GM10266 (cell line): ENCODE data around the gene OR5AR1.

Experiments
- DNase-seq: peaks from one replicate; pipeline ENCODE4 v3.0.0; 2012; ENCODE audit errors: extremely low spot score
- TF ChIP-seq, protein P1 (sequence below): IDR thresholded peaks from 2 replicates; pipeline ENCODE4 v1.5.1; 2012; ENCODE audit warnings: mild to moderate bottlenecking, low read depth; ENCODE audit not compliant: control insufficient read depth, insufficient read depth; ENCODE audit errors: missing control alignments

OR5AR1 gene

DNA sequence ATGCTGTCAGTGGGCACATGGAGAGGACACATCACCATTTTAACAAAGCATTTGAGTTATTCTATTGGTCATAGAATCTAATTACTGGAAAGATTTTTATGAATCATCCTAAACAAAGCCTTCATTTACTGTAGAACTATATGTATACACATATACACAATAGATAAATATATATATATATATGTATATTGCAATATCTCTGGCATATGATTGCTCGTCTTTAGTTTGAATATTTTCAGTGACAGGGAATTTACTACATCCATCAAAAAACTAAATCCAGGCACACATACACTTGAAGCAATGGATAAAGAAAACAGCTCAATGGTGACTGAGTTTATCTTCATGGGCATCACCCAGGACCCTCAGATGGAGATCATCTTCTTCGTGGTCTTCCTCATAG is at the start of gene OR5AR1:
TSS of gene OR5AR1 (plus strand) at position 301 of the 400 bp plus-strand sequence. CDS start at position 301, 0 bp downstream.
- TF ChIP-seq, protein P1, sequence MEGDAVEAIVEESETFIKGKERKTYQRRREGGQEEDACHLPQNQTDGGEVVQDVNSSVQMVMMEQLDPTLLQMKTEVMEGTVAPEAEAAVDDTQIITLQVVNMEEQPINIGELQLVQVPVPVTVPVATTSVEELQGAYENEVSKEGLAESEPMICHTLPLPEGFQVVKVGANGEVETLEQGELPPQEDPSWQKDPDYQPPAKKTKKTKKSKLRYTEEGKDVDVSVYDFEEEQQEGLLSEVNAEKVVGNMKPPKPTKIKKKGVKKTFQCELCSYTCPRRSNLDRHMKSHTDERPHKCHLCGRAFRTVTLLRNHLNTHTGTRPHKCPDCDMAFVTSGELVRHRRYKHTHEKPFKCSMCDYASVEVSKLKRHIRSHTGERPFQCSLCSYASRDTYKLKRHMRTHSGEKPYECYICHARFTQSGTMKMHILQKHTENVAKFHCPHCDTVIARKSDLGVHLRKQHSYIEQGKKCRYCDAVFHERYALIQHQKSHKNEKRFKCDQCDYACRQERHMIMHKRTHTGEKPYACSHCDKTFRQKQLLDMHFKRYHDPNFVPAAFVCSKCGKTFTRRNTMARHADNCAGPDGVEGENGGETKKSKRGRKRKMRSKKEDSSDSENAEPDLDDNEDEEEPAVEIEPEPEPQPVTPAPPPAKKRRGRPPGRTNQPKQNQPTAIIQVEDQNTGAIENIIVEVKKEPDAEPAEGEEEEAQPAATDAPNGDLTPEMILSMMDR, result no peak
- no peak for DNase-seq

DNA sequence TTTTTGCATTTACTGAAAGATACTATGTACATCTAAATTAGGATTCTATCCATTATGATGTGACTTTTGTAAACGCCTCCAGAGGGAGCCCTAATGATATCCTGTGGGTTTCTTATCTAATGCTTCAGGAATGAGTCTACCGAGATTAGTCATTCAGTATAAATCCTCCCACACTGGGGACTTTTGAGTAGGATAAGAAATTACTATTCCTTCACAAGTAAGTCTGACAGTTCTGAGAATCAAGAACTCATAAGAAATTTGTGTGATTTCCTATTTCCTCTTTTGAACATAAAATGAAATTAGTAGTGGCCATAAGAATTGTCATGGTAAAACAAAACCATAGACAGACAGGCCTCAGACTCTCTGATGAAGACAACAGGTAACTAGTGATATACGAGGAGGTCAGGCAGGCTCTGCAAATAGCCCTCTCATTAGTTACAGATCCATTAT is 38.8 kb upstream of the OR5AR1 start:
- no peak for DNase-seq

DNA sequence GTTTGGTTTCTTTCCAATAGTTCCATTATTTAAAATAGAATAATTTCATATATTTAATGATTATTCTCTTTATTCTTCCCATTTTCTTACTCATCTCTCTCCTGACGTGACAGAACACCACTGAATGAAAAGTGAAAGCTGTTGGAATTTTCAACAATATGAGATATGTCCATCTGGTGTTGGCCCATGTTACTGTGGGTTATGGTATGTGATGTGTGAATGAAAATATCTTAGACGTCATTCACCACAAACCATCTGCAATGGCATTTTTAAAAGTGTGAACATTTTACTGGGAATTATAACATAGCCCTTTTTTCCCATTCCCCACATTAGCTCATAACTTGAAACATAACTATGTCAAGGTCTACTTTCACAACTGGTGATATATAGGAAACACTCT is 37.5 kb upstream of the OR5AR1 start:
- no peak for DNase-seq

More for the DNA sequence above, 38.8 kb upstream of the OR5AR1 start:
- TF ChIP-seq, protein P1, result no peak

DNA sequence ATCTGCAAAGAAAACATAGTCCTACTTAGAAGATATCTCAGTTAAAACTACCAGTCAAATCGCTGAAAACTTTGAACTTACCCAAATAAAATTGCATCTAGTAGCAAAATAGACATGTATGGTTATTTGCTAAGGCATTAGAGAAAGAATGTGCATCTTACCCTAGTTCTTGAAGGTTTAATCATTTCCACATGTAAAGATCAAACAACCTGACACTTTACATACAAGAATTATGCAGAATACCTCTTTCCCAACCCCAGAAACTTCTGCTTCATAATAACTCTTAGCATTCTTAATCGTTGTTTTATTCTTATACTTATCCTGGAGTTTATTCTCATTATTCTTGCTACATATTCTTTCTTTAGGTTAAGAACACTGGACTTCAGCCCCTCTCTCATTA is 31.2 kb upstream of the OR5AR1 start:
- DNase-seq, result no peak
- TF ChIP-seq, protein P1, result no peak

More for the DNA sequence above, 37.5 kb upstream of the OR5AR1 start:
- TF ChIP-seq, protein P1, result no peak

DNA sequence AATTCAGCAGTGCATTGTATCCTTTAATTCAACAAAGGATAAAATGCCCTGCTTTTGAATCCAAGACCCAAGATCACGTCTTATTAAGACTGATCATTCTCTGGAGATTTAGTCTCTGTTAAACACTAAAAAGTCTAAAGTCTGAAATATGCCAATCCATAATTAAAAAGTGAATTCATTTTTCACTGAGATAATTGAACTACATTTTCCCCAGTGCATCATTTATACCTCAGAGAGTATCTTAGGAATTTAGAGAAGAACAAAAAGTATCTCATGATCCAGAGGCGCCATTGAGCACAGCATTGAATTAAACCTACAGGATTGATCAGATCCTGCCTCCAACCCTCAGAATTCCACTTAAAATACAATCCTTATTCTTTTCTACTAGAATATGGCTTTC is 26.6 kb upstream of the OR5AR1 start:
- TF ChIP-seq, protein P1, result no peak
- DNase-seq, result no peak

DNA sequence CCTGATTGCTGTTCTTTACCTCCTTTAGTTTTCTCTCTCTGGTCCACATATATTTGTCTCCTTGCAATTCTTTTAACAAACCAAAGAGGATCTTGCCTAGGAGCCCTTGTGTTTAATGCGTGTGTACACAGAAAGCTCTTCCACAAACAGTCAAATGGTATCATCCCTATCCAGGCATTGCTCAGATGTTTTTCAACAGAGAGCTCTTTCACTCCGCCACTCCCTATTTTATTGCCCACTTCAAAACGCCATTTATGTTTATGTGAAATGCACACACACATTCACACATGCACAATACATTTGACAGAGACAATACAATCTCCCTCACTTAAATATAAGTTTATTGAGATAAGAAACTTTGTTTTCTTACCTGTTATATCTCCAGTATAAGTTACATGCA is 26.0 kb upstream of the OR5AR1 start:
- TF ChIP-seq, protein P1, result no peak
- DNase-seq, result no peak

DNA sequence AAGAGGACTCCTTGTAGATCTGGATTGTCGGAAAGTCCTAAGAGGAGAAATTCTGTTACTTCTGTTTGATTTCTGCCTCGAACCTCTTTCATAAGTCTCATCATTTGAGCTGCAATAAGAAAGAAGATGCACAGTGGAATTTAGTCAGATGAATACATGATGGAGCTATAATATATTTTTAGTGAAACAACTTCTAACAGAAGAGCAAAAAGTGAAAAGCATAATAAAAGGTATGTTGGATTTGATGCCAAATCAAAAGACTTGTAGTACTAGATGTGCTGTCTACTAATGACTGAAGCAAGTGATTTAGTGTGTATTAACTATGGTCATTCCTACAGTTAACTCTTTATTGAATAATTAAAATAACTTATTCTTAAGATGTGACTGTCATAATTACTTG is 21.1 kb upstream of the OR5AR1 start, which contains the start of gene OR5AP2:
TSS of gene OR5AP2 (minus strand) at position 101 of the 400 bp plus-strand sequence. CDS start at position 101, 0 bp downstream.
- TF ChIP-seq, protein P1, result no peak

More for the DNA sequence above, 21.1 kb upstream of the OR5AR1 start, which contains the start of gene OR5AP2:
- DNase-seq, result no peak
